Esophagus muscularis mucosa (tissue), 4 donors: ENCODE measurements around the gene CC2D2A. TPM values are rescaled to one million over a fixed set of nuclear protein-coding genes. Genes with fewer than 3 reads are reported as not detected.

Experiments
- DNase-seq: peaks from one replicate; pipeline ENCODE4 v3.0.0-alpha.2; 2017; ENCODE audit errors: extremely low spot score
- H3K27ac ChIP-seq, 4 donors: fragments of 200-600 bp; sonication (generic); replicated peaks in 1 of 4; 1 replicate in 3 of 4; 2 replicates in 1 of 4; pipeline ENCODE4 v1.5.1; 2016 to 2019; ENCODE audit warnings: mild to moderate bottlenecking in 1 of 4
- H3K27me3 ChIP-seq, 4 donors: fragments of 200-600 bp; sonication (generic); one replicate each; pipeline versions ENCODE4 v1.5.1 to v1.6.0; 2016 to 2019
- H3K36me3 ChIP-seq, 4 donors: fragments of 200-600 bp; sonication (generic); one replicate each; pipeline ENCODE4 v1.5.1; 2016 to 2019
- H3K4me1 ChIP-seq, 4 donors: fragments of 200-600 bp; sonication (generic); one replicate each; pipeline ENCODE4 v1.5.1; 2016 to 2019
- H3K4me3 ChIP-seq, 4 donors: fragments of 200-600 bp; sonication (generic); 1 replicate in 2 of 4; 2 replicates in 2 of 4; pipeline ENCODE4 v1.5.1; 2016 to 2019; ENCODE audit warnings: mild to moderate bottlenecking in 4 of 4, moderate library complexity in 1 of 4
- H3K9me3 ChIP-seq, 4 donors: fragments of 200-600 bp; sonication (generic); 1 replicate in 3 of 4; 2 replicates in 1 of 4; pipeline ENCODE4 v1.5.1; 2016 to 2019
- EP300 ChIP-seq: sonication (generic); formaldehyde crosslinking; IDR thresholded peaks from one replicate; pipeline ENCODE4 v1.6.1; 2017; ENCODE audit warnings: antibody characterized with exemption
- POLR2A ChIP-seq: fragments of 450-650 bp; IDR thresholded peaks from one replicate; pipeline ENCODE4 v1.6.1; 2017; ENCODE audit warnings: antibody characterized with exemption, moderate library complexity, mild to moderate bottlenecking, low read depth
- POLR2AphosphoS5 ChIP-seq, 2 donors: sonication (generic); formaldehyde crosslinking; IDR thresholded peaks; one replicate each; pipeline ENCODE4 v1.6.1; 2017; ENCODE audit warnings: antibody characterized with exemption in 2 of 2
- WGBS: methylation state at CpG from one replicate; pipeline ENCODE4 v1.1.5; 2018; 5-methylcytosine and 5-hydroxymethylcytosine counted together
- intact Hi-C: fragments of 100-400 bp; cut with DNase I; formaldehyde crosslinking; loops from one replicate; pipeline ENCODE4 v1.15.1; 2023
- total RNA-seq, 4 donors: library from RNA; depleted of rRNA; stranded (reverse); fragments of >200 nt; gene quantifications; one replicate each; pipeline versions ENCODE4 v1.1.0 to v1.2.1, GENCODE V29; 2016
- TF ChIP-seq, protein P1 (sequence below), 3 experiments: fragments of 200-600 bp in 2 of 3; fragments of 450-650 bp in 1 of 3; sonication (generic) in 2 of 3; IDR thresholded peaks; one replicate each; pipeline ENCODE4 v1.5.1; 2017 to 2019; ENCODE audit warnings: antibody characterized with exemption in 3 of 3, mild to moderate bottlenecking in 2 of 3, moderate library complexity in 1 of 3

The CC2D2A gene
- total RNA-seq, 4 donors from 2014 or later: 23.0 to 59.7 (median 45.0) TPM

DNA sequence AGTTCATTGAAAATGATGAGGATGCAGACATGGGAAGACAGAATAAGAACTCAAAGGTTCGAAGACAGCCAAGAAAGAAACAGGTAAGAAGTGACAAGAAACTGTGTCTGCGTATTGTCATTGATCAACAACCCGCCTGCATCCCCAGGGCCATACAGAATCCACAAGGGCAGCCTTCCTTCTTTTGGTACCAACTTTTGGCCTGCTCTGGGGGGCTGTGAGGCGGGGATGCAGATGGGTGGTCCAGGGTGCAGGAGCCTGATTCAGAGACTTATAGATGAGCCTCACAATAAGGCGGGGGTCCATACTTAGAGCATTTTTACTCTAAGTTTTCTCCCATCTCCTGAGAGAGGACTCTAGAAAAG, 9.0 kb downstream of the CC2D2A start:
- H3K27me3 ChIP-seq: no peaks in the 10 kb centered on the region
- H3K27ac ChIP-seq: peak overlapping the region; percentile 72 to 81 (median 78)
- peaks cover 0 to 38% (median 17%) of the 10 kb centered on the region in 4 donors for H3K36me3 ChIP-seq
- H3K9me3 ChIP-seq: no peaks in the 10 kb centered on the region
- H3K4me3 ChIP-seq: peak overlapping the region in 2 of 4 donors; percentile 47 to 48
- TF ChIP-seq POLR2A (no peak), POLR2AphosphoS5 (IDR thresholded peaks at IDR 0.05) (no peak), EP300 (no peak)
- TF ChIP-seq, protein P1, sequence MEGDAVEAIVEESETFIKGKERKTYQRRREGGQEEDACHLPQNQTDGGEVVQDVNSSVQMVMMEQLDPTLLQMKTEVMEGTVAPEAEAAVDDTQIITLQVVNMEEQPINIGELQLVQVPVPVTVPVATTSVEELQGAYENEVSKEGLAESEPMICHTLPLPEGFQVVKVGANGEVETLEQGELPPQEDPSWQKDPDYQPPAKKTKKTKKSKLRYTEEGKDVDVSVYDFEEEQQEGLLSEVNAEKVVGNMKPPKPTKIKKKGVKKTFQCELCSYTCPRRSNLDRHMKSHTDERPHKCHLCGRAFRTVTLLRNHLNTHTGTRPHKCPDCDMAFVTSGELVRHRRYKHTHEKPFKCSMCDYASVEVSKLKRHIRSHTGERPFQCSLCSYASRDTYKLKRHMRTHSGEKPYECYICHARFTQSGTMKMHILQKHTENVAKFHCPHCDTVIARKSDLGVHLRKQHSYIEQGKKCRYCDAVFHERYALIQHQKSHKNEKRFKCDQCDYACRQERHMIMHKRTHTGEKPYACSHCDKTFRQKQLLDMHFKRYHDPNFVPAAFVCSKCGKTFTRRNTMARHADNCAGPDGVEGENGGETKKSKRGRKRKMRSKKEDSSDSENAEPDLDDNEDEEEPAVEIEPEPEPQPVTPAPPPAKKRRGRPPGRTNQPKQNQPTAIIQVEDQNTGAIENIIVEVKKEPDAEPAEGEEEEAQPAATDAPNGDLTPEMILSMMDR (IDR thresholded peaks at IDR 0.05): no peak
- 61% methylated on average over 3 of the region's 5 CpGs for WGBS
- intact Hi-C loops: loop anchor here (2.0 to 10.0 kb wide), 2 partner anchors 172 to 726 kb away; no protein-coding TSS in a partner anchor
- H3K4me1 ChIP-seq: peaks cover 5 to 42% (median 31%) of the 10 kb centered on the region in 4 donors
- DNase-seq: no peak

DNA sequence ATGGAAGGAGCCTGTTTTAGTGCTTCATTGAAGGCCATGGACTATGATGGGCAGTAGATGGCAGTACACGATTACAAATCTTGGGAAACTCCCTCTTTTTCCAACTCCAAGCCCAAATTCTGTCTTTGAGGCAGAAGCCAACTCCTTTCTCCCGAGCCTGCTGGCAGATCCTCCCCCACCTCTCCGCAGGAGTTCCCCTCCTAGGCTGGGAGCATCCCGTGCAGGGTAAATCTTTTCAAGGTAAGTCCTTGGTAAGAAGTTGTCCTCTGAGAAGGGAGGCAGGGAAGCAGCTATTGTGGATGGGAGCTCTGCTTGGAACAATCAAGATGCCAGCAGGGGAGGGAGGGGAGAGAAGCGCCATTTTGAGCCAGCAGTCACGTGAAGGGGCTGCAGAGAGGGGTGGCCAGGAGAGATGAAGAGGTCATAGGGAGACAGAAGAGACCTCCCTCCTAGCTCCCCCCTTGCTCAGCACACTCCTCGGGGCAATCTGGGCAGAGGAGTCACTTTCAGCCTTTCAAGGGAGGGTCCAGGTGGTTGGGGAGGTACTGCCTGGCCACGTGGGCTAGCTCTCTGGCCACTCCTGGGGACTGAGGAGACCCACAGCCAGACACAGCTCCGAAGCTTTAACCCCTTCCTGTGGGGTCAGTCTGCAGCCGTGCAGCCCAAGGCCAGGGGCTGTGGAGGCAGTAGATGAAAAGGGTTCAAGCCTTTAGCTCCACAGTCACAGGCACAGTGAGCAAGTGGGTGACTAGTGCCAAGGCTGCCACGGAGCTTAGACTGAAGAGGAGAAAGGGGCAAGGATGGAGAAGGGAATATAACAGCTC, 9.6 kb downstream of the CC2D2A start:
- Histone ChIP-seq H3K4me3 (peak overlapping the region; percentile 47 to 58 (median 50)), H3K9me3 (no peaks in the 10 kb centered on the region), H3K27ac (peak overlapping the region; percentile 72 to 81 (median 78)), H3K36me3 (peaks cover 0 to 38% (median 17%) of the 10 kb centered on the region in 4 donors), H3K4me1 (peaks cover 5 to 36% (median 26%) of the 10 kb centered on the region in 4 donors), H3K27me3 (no peaks in the 10 kb centered on the region)
- 22% methylated on average over 9 of the region's 11 CpGs for WGBS
- DNase-seq: no peak
- TF ChIP-seq EP300 (no peak), POLR2AphosphoS5 (IDR thresholded peaks at IDR 0.05) (peak in 1 of 2 donors; percentile 40)
- TF ChIP-seq, protein P1 (IDR thresholded peaks at IDR 0.05): peak; percentile 66 to 70 (median 67)
- intact Hi-C loops: loop anchor here (2.0 to 10.0 kb wide), 2 partner anchors 172 to 726 kb away; no protein-coding TSS in a partner anchor

DNA sequence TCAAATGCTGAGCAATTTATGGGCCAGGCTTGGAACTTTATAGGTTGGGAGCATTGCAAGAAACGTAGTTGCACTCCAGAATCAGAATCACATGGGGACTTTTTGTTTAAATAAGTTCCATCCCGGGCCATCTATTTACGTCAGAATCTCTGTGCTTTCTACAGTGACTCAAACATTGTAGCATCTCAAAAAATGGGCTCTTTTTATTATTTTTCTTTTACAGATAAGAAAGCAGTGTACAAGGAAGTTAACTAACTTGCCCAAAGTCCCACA, 10.2 kb downstream of the CC2D2A start:
- DNase-seq: no peak
- H3K4me3 ChIP-seq: peak overlapping the region; percentile 47 to 58 (median 50)
- intact Hi-C loops: loop anchor here (2.0 to 10.0 kb wide), 2 partner anchors 171 to 725 kb away; no protein-coding TSS in a partner anchor

DNA sequence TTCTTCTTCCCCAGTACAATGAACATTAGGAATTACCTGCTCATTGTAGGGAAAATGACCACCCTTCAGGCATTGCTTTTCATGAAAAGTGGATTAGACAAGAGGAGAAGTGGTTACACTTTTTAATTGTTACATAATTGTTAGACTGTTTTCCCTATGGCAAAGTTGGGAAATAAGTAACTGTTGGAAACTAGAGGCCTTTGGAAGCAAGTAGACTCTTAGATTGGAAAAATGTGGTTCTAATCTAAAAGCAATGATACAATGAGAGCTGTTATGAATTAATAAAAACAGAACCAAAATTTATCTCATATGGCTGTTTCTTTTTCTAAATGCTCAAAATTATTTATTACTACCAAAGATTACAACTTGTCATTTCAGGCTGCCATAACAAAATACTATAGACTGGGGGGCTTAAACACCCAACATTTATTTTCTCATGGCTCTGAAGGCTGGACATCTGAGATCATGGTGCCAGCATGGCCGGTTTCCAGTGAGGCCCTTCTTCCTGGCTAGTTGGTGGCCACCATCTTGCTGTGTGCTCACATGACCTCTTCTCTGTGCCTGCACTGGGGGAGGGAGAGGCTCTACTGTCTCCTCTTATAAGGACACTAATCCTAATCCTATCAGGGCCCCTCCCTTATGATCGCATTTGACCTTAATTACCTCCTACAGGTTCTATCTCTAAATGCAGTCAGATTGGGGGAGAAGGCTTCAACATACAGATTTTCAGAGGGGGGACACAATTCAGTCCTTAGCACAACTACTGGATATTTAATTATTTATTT, 12.5 kb downstream of the CC2D2A start:
- Histone ChIP-seq H3K4me3 (no peak overlapping the region), H3K27ac (peak overlapping the region in 1 of 4 donors; percentile 1), H3K9me3 (peaks cover 0 to 10% (median 1%) of the 10 kb centered on the region in 4 donors), H3K27me3 (no peaks in the 10 kb centered on the region), H3K36me3 (peaks cover 0 to 35% (median 10%) of the 10 kb centered on the region in 4 donors), H3K4me1 (peaks cover 5 to 36% (median 26%) of the 10 kb centered on the region in 4 donors)
- WGBS: 92% methylated on average over 2 of the region's 2 CpGs
- TF ChIP-seq EP300 (no peak), POLR2AphosphoS5 (IDR thresholded peaks at IDR 0.05) (no peak), POLR2A (no peak)
- TF ChIP-seq, protein P1 (IDR thresholded peaks at IDR 0.05): no peak
- no peak for DNase-seq
- intact Hi-C loops: no loop called here

More for the DNA sequence above, 10.2 kb downstream of the CC2D2A start:
- TF ChIP-seq EP300: no peak
- no peak for TF ChIP-seq POLR2A
- TF ChIP-seq, protein P1 (IDR thresholded peaks at IDR 0.05): no peak
- TF ChIP-seq POLR2AphosphoS5 (IDR thresholded peaks at IDR 0.05): no peak
- H3K27me3 ChIP-seq: no peaks in the 10 kb centered on the region
- H3K27ac ChIP-seq: peak overlapping the region; percentile 72 to 81 (median 78)
- H3K4me1 ChIP-seq: peaks cover 5 to 36% (median 26%) of the 10 kb centered on the region in 4 donors
- no peaks in the 10 kb centered on the region for H3K9me3 ChIP-seq
- H3K36me3 ChIP-seq: peaks cover 0 to 38% (median 17%) of the 10 kb centered on the region in 4 donors
- 25% methylated on average over 3 of the region's 3 CpGs for WGBS
